ENCODE results near the gene HOXA4.

Gene HOXA4

GRCh38 chr7:27139334-27140125, 9.0 kb upstream of the HOXA4 start:
- DNase-seq (ENCODE audit: low read depth), result no peak
- H3K4me3 ChIP-seq (ENCODE audit: low read depth, low read length), result no peak overlapping the region
- no peak for TF ChIP-seq CTCF (conservative IDR thresholded peaks at IDR 0.05; ENCODE audit: low read depth, low read length)

- H3K4me3 ChIP-seq (ENCODE audit: low read depth, low read length), result no peak overlapping the region
- DNase-seq (ENCODE audit: low read depth), result no peak
- no peak for TF ChIP-seq CTCF (conservative IDR thresholded peaks at IDR 0.05; ENCODE audit: low read depth, low read length)
Observed at GRCh38 chr7:27138985-27139333, 8.4 kb upstream of the HOXA4 start.

- H3K4me3 ChIP-seq (ENCODE audit: low read depth, low read length), result no peak overlapping the region
- DNase-seq (ENCODE audit: low read depth), result no peak
- no peak for TF ChIP-seq CTCF (conservative IDR thresholded peaks at IDR 0.05; ENCODE audit: low read depth, low read length)
Observed at GRCh38 chr7:27138472-27138871, 7.9 kb upstream of the HOXA4 start.

DNA sequence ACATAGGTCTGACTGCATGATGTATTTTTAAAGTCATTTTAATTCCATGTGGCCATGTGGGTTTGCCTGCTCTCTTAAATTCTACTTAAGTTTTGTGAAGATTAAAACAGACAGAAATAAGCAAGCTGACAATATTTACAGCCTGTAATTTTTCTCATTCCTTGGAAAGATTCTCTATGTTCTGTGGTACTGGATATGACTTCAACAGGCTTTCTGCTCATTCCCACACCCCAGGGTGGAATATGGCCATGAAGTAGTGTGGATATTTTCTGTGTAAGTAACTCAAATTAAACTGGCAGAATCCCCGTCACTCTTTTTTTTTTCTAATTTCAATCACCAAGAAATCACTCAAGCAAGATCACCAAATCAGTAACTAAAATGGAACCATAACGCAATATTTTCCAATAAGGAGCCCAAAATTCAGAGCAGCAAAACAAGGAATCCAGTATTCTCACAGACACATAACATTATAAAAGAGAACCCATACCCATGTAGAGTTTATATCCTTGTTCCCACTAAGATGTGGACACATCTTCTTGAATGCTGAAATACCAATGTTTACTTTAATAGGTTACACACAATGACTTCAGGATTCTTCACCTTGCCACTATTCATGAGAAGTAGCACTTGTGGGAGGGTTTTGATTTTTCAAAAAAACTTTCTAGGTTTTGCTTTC, 7.2 kb upstream of the HOXA4 start:
- H3K4me3 ChIP-seq (ENCODE audit: low read depth, low read length), result no peak overlapping the region
- no peak for TF ChIP-seq CTCF (conservative IDR thresholded peaks at IDR 0.05; ENCODE audit: low read depth, low read length)
- DNase-seq (ENCODE audit: low read depth), result no peak

DNA sequence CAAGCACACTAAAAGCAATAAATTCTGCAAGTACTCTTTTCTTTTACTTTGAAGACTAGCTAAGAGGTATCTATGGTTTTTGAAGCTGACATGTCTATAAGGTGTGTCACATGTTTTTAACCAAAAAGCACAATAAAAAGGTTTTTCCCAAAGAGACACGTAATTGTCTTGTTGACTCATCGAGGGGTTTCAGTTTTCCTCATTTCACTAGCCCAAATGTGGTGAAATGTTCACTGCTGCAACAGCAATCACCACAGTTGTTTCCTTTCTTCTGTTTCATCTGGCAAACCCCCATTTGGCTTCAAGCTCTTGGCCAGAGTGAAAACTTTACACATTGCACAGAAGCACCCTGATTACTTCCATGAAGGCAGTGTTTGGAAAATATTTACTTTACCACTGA, 3.8 kb upstream of the HOXA4 start:
- DNase-seq (ENCODE audit: low read depth), result no peak
- no peak for TF ChIP-seq CTCF (conservative IDR thresholded peaks at IDR 0.05; ENCODE audit: low read depth, low read length)
- H3K4me3 ChIP-seq (ENCODE audit: low read depth, low read length), result no peak overlapping the region

- TF ChIP-seq CTCF (conservative IDR thresholded peaks at IDR 0.05; ENCODE audit: low read depth, low read length), result no peak
- DNase-seq (ENCODE audit: low read depth), result no peak
- no peak overlapping the region for H3K4me3 ChIP-seq (ENCODE audit: low read depth, low read length)
Observed at GRCh38 chr7:27133409-27134231, 3.1 kb upstream of the HOXA4 start.
